ENCODE results near the gene ERGIC3.

Gene ERGIC3

GRCh38 chr20:35598899-35599775 is 57.3 kb downstream of the ERGIC3 start:
- no peak for DNase-seq (ENCODE audit: low spot score)

- no peak for DNase-seq (ENCODE audit: low spot score)
Measured at GRCh38 chr20:35599776-35600120, 57.9 kb downstream of the ERGIC3 start.

GRCh38 chr20:35600176-35600992 is 58.5 kb downstream of the ERGIC3 start:
- DNase-seq (ENCODE audit: low spot score): no peak

GRCh38 chr20:35600993-35601973 is 59.4 kb downstream of the ERGIC3 start:
- DNase-seq (ENCODE audit: low spot score): peak; percentile 39

- DNase-seq (ENCODE audit: low spot score): no peak
Measured at GRCh38 chr20:35601990-35602389, 60.1 kb downstream of the ERGIC3 start.

GRCh38 chr20:35602851-35603495 is 61.1 kb downstream of the ERGIC3 start:
- no peak for DNase-seq (ENCODE audit: low spot score)

GRCh38 chr20:35603695-35604448 is 62.0 kb downstream of the ERGIC3 start:
- DNase-seq (ENCODE audit: low spot score): no peak

- no peak for DNase-seq (ENCODE audit: low spot score)
Measured at GRCh38 chr20:35604449-35604747, 62.5 kb downstream of the ERGIC3 start.

GRCh38 chr20:35606127-35606526 is 64.2 kb downstream of the ERGIC3 start:
- no peak for DNase-seq (ENCODE audit: low spot score)

Measured in putamen (tissue), 1 donor.